ENCODE results near the gene TENM3.

TENM3 gene

GRCh38 chr4:182350041-182350440 lies 106.8 kb downstream of the TENM3 start:
- no peak for TF ChIP-seq CTCF (conservative IDR thresholded peaks at IDR 0.05; ENCODE audit: control insufficient read depth, insufficient read depth, low read depth, low read length)
- H3K4me3 ChIP-seq (ENCODE audit: control insufficient read depth, low read depth, low read length) = no peak overlapping the region
- no peak for DNase-seq (ENCODE audit: low read depth)

- no peak overlapping the region for H3K4me3 ChIP-seq (ENCODE audit: control insufficient read depth, low read depth, low read length)
- TF ChIP-seq CTCF (conservative IDR thresholded peaks at IDR 0.05; ENCODE audit: control insufficient read depth, insufficient read depth, low read depth, low read length) = no peak
- no peak for DNase-seq (ENCODE audit: low read depth)
Measured at GRCh38 chr4:182351485-182351884, 108.3 kb downstream of the TENM3 start.

GRCh38 chr4:182354106-182354505 lies 110.9 kb downstream of the TENM3 start:
- DNase-seq (ENCODE audit: low read depth) = no peak
- no peak for TF ChIP-seq CTCF (conservative IDR thresholded peaks at IDR 0.05; ENCODE audit: control insufficient read depth, insufficient read depth, low read depth, low read length)
- H3K4me3 ChIP-seq (ENCODE audit: control insufficient read depth, low read depth, low read length) = no peak overlapping the region

- H3K4me3 ChIP-seq (ENCODE audit: control insufficient read depth, low read depth, low read length) = no peak overlapping the region
- TF ChIP-seq CTCF (conservative IDR thresholded peaks at IDR 0.05; ENCODE audit: control insufficient read depth, insufficient read depth, low read depth, low read length) = no peak
- DNase-seq (ENCODE audit: low read depth) = peak; percentile 73
Measured at GRCh38 chr4:182354867-182355266, 111.7 kb downstream of the TENM3 start.

- no peak for TF ChIP-seq CTCF (conservative IDR thresholded peaks at IDR 0.05; ENCODE audit: control insufficient read depth, insufficient read depth, low read depth, low read length)
- no peak overlapping the region for H3K4me3 ChIP-seq (ENCODE audit: control insufficient read depth, low read depth, low read length)
- no peak for DNase-seq (ENCODE audit: low read depth)
Measured at GRCh38 chr4:182367153-182367552, 124.0 kb downstream of the TENM3 start.

GRCh38 chr4:182369211-182369610 lies 126.0 kb downstream of the TENM3 start:
- DNase-seq (ENCODE audit: low read depth) = peak; percentile 20
- no peak overlapping the region for H3K4me3 ChIP-seq (ENCODE audit: control insufficient read depth, low read depth, low read length)
- TF ChIP-seq CTCF (conservative IDR thresholded peaks at IDR 0.05; ENCODE audit: control insufficient read depth, insufficient read depth, low read depth, low read length) = no peak

GRCh38 chr4:182370491-182370890 lies 127.3 kb downstream of the TENM3 start:
- peak; percentile 20 for DNase-seq (ENCODE audit: low read depth)
- no peak for TF ChIP-seq CTCF (conservative IDR thresholded peaks at IDR 0.05; ENCODE audit: control insufficient read depth, insufficient read depth, low read depth, low read length)
- H3K4me3 ChIP-seq (ENCODE audit: control insufficient read depth, low read depth, low read length) = no peak overlapping the region

Measured in fibroblast of mammary gland (primary cell).